HG03064 (cell line): ENCODE measurements around the gene YES1.
"Not testable (repeated sequence)": the region's sequence is repeated elsewhere in the genome, so short reads cannot be mapped to it uniquely, and the experiment has no call there.

ENCODE experiments used
- ATAC-seq: cut with Tn5 transposase; IDR thresholded peaks from one replicate; pipeline ENCODE4 v1.9.1; 2021; ENCODE audit warnings: low read depth; ENCODE audit not compliant: unreplicated experiment

Gene YES1

GRCh38 chr18:693466-694187, 118.4 kb downstream of the YES1 start:
- no peak for ATAC-seq

GRCh38 chr18:692824-693223, 119.2 kb downstream of the YES1 start:
- ATAC-seq = no peak

- ATAC-seq = no peak
Observed at GRCh38 chr18:688323-688722, 123.7 kb downstream of the YES1 start.

- no peak for ATAC-seq
Observed at GRCh38 chr18:686339-687111, 125.5 kb downstream of the YES1 start.

- no peak for ATAC-seq
Observed at GRCh38 chr18:685438-685837, 126.6 kb downstream of the YES1 start.

GRCh38 chr18:683531-683930, 128.5 kb downstream of the YES1 start:
- ATAC-seq = no peak

- no peak for ATAC-seq
Observed at GRCh38 chr18:682833-683232, 129.2 kb downstream of the YES1 start.

- not testable (repeated sequence) for ATAC-seq
Observed at GRCh38 chr18:682416-682815, 129.6 kb downstream of the YES1 start.

GRCh38 chr18:681985-682384, 130.1 kb downstream of the YES1 start:
- no peak for ATAC-seq

- no peak for ATAC-seq
Observed at GRCh38 chr18:680392-680791, 131.7 kb downstream of the YES1 start.

GRCh38 chr18:679516-679915, 132.5 kb downstream of the YES1 start:
- no peak for ATAC-seq

GRCh38 chr18:678482-679182, 133.4 kb downstream of the YES1 start:
- ATAC-seq = no peak

- ATAC-seq = no peak
Observed at GRCh38 chr18:677951-678381, 134.1 kb downstream of the YES1 start.

GRCh38 chr18:677145-677544, 134.9 kb downstream of the YES1 start:
- ATAC-seq = no peak

GRCh38 chr18:676736-677135, 135.3 kb downstream of the YES1 start:
- no peak for ATAC-seq

- no peak for ATAC-seq
Observed at GRCh38 chr18:676069-676468, 136.0 kb downstream of the YES1 start.

GRCh38 chr18:675307-675706, 136.7 kb downstream of the YES1 start:
- no peak for ATAC-seq

- no peak for ATAC-seq
Observed at GRCh38 chr18:673769-674168, 138.3 kb downstream of the YES1 start.

GRCh38 chr18:673317-673716, 138.7 kb downstream of the YES1 start:
- ATAC-seq = no peak
